ENCODE data around the gene DENND11. TPM values are rescaled to one million over a fixed set of nuclear protein-coding genes. Genes with fewer than 3 reads are reported as not detected.

Gene DENND11
- total RNA-seq, 1 donor from 2014 or later: 34.1 TPM

- Histone ChIP-seq H3K4me3 (no peak overlapping the region), H3K27ac (no peak overlapping the region), H3K9me3 (no peaks in the 10 kb centered on the region), H3K27me3 (ENCODE audit: low read depth) (no peaks in the 10 kb centered on the region), H3K36me3 (no peaks in the 10 kb centered on the region), H3K4me1 (peaks cover 49% of the 10 kb centered on the region)
- DNase-seq (no peak), ATAC-seq (no peak)
- intact Hi-C loops (cut with DNase I): no loop called here
- TF ChIP-seq CTCF (IDR thresholded peaks at IDR 0.05): no peak
Measured at GRCh38 chr7:141697211-141697871, 4.6 kb downstream of the DENND11 start.

GRCh38 chr7:141696348-141696747 lies 5.6 kb downstream of the DENND11 start:
- DNase-seq (no peak), ATAC-seq (no peak)
- H3K27me3 ChIP-seq (ENCODE audit: low read depth): no peaks in the 10 kb centered on the region
- intact Hi-C loops (cut with DNase I): no loop called here
- no peaks in the 10 kb centered on the region for H3K9me3 ChIP-seq
- H3K4me3 ChIP-seq: no peak overlapping the region
- no peak for TF ChIP-seq CTCF (IDR thresholded peaks at IDR 0.05)
- no peaks in the 10 kb centered on the region for H3K36me3 ChIP-seq
- peak overlapping the region; percentile 2 for H3K27ac ChIP-seq
- H3K4me1 ChIP-seq: peaks cover 48% of the 10 kb centered on the region

GRCh38 chr7:141695803-141696289 lies 6.1 kb downstream of the DENND11 start:
- Histone ChIP-seq H3K4me1 (peaks cover 47% of the 10 kb centered on the region), H3K27me3 (ENCODE audit: low read depth) (no peaks in the 10 kb centered on the region), H3K36me3 (no peaks in the 10 kb centered on the region), H3K4me3 (no peak overlapping the region), H3K27ac (peak overlapping the region; percentile 2), H3K9me3 (no peaks in the 10 kb centered on the region)
- ATAC-seq (peak; percentile 19 to 34), DNase-seq (peak; percentile 48)
- no peak for TF ChIP-seq CTCF (IDR thresholded peaks at IDR 0.05)
- intact Hi-C loops (cut with DNase I): no loop called here

- no peak overlapping the region for H3K4me3 ChIP-seq
- TF ChIP-seq CTCF (IDR thresholded peaks at IDR 0.05): no peak
- H3K4me1 ChIP-seq: peaks cover 33% of the 10 kb centered on the region
- no peaks in the 10 kb centered on the region for H3K9me3 ChIP-seq
- H3K36me3 ChIP-seq: no peaks in the 10 kb centered on the region
- intact Hi-C loops (cut with DNase I): no loop called here
- no peak overlapping the region for H3K27ac ChIP-seq
- ATAC-seq: no peak
- DNase-seq: no peak
- no peaks in the 10 kb centered on the region for H3K27me3 ChIP-seq (ENCODE audit: low read depth)
Measured at GRCh38 chr7:141693082-141693481, 8.9 kb downstream of the DENND11 start.

GRCh38 chr7:141691961-141692360 lies 10.0 kb downstream of the DENND11 start:
- no peak for TF ChIP-seq CTCF (IDR thresholded peaks at IDR 0.05)
- Histone ChIP-seq H3K4me1 (peaks cover 26% of the 10 kb centered on the region), H3K4me3 (no peak overlapping the region), H3K36me3 (no peaks in the 10 kb centered on the region), H3K9me3 (no peaks in the 10 kb centered on the region), H3K27me3 (ENCODE audit: low read depth) (no peaks in the 10 kb centered on the region), H3K27ac (no peak overlapping the region)
- no peak for DNase-seq
- ATAC-seq: no peak
- intact Hi-C loops (cut with DNase I): no loop called here
